Measurements from ENCODE around the gene SLC6A13.

GRCh38 chr12:257521-258321, 4.9 kb downstream of the SLC6A13 start:
- no peak for TF ChIP-seq ATF2 (CRISPR knock-in tag; IDR thresholded peaks at IDR 0.05; ENCODE audit: borderline replicate concordance, low read depth)
- TF ChIP-seq RELA (CRISPR knock-in tag; IDR thresholded peaks at IDR 0.05; ENCODE audit: borderline replicate concordance): no peak
- no peak for TF ChIP-seq ZNF138 (CRISPR knock-in tag; conservative IDR thresholded peaks at IDR 0.05)
- no peak for TF ChIP-seq USF2 (CRISPR knock-in tag; IDR thresholded peaks at IDR 0.05)
- TF ChIP-seq CTCF (IDR thresholded peaks at IDR 0.05): no peak
- no peak for TF ChIP-seq NR3C1 (CRISPR knock-in tag; conservative IDR thresholded peaks at IDR 0.05; ENCODE audit: low read depth)
- TF ChIP-seq, protein P1, sequence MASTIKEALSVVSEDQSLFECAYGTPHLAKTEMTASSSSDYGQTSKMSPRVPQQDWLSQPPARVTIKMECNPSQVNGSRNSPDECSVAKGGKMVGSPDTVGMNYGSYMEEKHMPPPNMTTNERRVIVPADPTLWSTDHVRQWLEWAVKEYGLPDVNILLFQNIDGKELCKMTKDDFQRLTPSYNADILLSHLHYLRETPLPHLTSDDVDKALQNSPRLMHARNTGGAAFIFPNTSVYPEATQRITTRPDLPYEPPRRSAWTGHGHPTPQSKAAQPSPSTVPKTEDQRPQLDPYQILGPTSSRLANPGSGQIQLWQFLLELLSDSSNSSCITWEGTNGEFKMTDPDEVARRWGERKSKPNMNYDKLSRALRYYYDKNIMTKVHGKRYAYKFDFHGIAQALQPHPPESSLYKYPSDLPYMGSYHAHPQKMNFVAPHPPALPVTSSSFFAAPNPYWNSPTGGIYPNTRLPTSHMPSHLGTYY (CRISPR knock-in tag; IDR thresholded peaks at IDR 0.05): no peak
- TF ChIP-seq ZNF263 (CRISPR knock-in tag; IDR thresholded peaks at IDR 0.05; ENCODE audit: low read depth): no peak
- TF ChIP-seq, protein P2, sequence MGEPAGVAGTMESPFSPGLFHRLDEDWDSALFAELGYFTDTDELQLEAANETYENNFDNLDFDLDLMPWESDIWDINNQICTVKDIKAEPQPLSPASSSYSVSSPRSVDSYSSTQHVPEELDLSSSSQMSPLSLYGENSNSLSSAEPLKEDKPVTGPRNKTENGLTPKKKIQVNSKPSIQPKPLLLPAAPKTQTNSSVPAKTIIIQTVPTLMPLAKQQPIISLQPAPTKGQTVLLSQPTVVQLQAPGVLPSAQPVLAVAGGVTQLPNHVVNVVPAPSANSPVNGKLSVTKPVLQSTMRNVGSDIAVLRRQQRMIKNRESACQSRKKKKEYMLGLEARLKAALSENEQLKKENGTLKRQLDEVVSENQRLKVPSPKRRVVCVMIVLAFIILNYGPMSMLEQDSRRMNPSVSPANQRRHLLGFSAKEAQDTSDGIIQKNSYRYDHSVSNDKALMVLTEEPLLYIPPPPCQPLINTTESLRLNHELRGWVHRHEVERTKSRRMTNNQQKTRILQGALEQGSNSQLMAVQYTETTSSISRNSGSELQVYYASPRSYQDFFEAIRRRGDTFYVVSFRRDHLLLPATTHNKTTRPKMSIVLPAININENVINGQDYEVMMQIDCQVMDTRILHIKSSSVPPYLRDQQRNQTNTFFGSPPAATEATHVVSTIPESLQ (CRISPR knock-in tag; IDR thresholded peaks at IDR 0.05): no peak
- no peak for TF ChIP-seq SMAD3 (CRISPR knock-in tag; IDR thresholded peaks at IDR 0.05; ENCODE audit: borderline replicate concordance)
- no peak for TF ChIP-seq FOXJ3 (CRISPR knock-in tag; IDR thresholded peaks at IDR 0.05; ENCODE audit: borderline replicate concordance)
- TF ChIP-seq, protein P3, sequence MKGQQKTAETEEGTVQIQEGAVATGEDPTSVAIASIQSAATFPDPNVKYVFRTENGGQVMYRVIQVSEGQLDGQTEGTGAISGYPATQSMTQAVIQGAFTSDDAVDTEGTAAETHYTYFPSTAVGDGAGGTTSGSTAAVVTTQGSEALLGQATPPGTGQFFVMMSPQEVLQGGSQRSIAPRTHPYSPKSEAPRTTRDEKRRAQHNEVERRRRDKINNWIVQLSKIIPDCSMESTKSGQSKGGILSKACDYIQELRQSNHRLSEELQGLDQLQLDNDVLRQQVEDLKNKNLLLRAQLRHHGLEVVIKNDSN (CRISPR knock-in tag; IDR thresholded peaks at IDR 0.05): no peak

Measured in WTC11 (cell line).